H1 (cell line): ENCODE measurements around the gene SMG5. TPM values are rescaled to one million over a fixed set of nuclear protein-coding genes. Genes with fewer than 3 reads are reported as not detected.
A peak's percentile ranks its signal among the peaks of the same experiment; 100 is the strongest.

Experiments
- CTCF ChIA-PET: fragments of 300-600 bp; sonication (Branson Sonifier 250); formaldehyde crosslinking; loops from one replicate; lab custom pipeline; 2021; ENCODE audit not compliant: partially characterized antibody; lab: Charles Lee
- POLR2A ChIA-PET: fragments of 300-600 bp; sonication (Branson Sonifier 250); formaldehyde crosslinking; loops from one replicate; lab custom pipeline; 2021; ENCODE audit warnings: inconsistent platforms; ENCODE audit not compliant: partially characterized antibody; lab: Charles Lee
- DNase-seq, 2 experiments: peaks; one replicate each; pipeline versions ENCODE4 v3.0.0 to v3.0.0-alpha.2; 2010 to 2022; ENCODE audit warnings: low spot score in 2 of 2, low read depth in 1 of 2, mixed read lengths in 1 of 2
- FAIRE-seq: peaks from 2 replicates; lab custom pipeline; 2011; peaks lifted over from hg19 to GRCh38; lab: Jason Lieb, UNC
- H2AFZ ChIP-seq: 2 replicates; pipeline ENCODE4 v1.8.1; 2012; ENCODE audit warnings: low read length, inconsistent platforms
- H2AK5ac ChIP-seq: 2 replicates; pipeline ENCODE4 v1.6.1; 2013; ENCODE audit warnings: low read depth, low read length
- H2BK120ac ChIP-seq: replicated peaks from 2 replicates; pipeline ENCODE3; 2013; ENCODE audit warnings: low read depth, low read length, inconsistent platforms
- H2BK12ac ChIP-seq: 2 replicates; pipeline ENCODE4 v1.6.1; 2013; ENCODE audit warnings: low read depth, low read length
- H2BK15ac ChIP-seq: 2 replicates; pipeline ENCODE4 v1.6.1; 2013; ENCODE audit warnings: low read length
- H2BK20ac ChIP-seq: 2 replicates; pipeline ENCODE4 v1.6.1; 2013; ENCODE audit warnings: low read length
- H2BK5ac ChIP-seq: 2 replicates; pipeline ENCODE4 v1.6.1; 2013; ENCODE audit warnings: low read depth, low read length
- H3K14ac ChIP-seq: 2 replicates; pipeline ENCODE4 v1.6.1; 2013; ENCODE audit warnings: inconsistent platforms; ENCODE audit not compliant: insufficient read length
- H3K18ac ChIP-seq: 2 replicates; pipeline ENCODE4 v1.6.1; 2013; ENCODE audit warnings: low read length; ENCODE audit errors: extremely low read depth
- H3K23ac ChIP-seq: 2 replicates; pipeline ENCODE4 v1.6.1; 2013; ENCODE audit warnings: inconsistent platforms; ENCODE audit not compliant: insufficient read length
- H3K23me2 ChIP-seq: 2 replicates; pipeline ENCODE4 v1.6.1; 2013; ENCODE audit warnings: low read depth, low read length
- H3K27ac ChIP-seq: 2 replicates; pipeline ENCODE4 v1.6.1; 2011; ENCODE audit warnings: low read depth, low read length, inconsistent platforms
- H3K27me3 ChIP-seq, 4 experiments: replicated peaks in 1 of 4; 1 replicate in 1 of 4; 2 replicates in 3 of 4; pipeline versions ENCODE4 v1.6.1 to v1.8.1; 2011 to 2013; ENCODE audit warnings: low read length in 3 of 4, mild to moderate bottlenecking in 3 of 4, inconsistent platforms in 2 of 4, mixed read lengths in 2 of 4, moderate library complexity in 1 of 4; ENCODE audit not compliant: control insufficient read depth in 3 of 4, insufficient read depth in 3 of 4; ENCODE audit errors: extremely low read depth in 1 of 4
- H3K36me3 ChIP-seq, 4 experiments: 2 replicates each; pipeline versions ENCODE4 v1.6.1 to v1.8.1; 2011 to 2013; ENCODE audit warnings: mild to moderate bottlenecking in 4 of 4, low read length in 3 of 4, moderate library complexity in 2 of 4, control low read depth in 1 of 4, inconsistent platforms in 1 of 4; ENCODE audit not compliant: insufficient read depth in 4 of 4, control insufficient read depth in 2 of 4
- H3K4ac ChIP-seq: replicated peaks from 2 replicates; pipeline ENCODE3; 2013; ENCODE audit warnings: low read length, low read depth, mixed read lengths, inconsistent platforms; ENCODE audit not compliant: insufficient read length
- H3K4me1 ChIP-seq, 4 experiments: replicated peaks in 1 of 4; 1 replicate in 1 of 4; 2 replicates in 3 of 4; pipeline versions ENCODE4 v1.6.1 to v1.8.1; 2011 to 2013; ENCODE audit warnings: low read length in 3 of 4, inconsistent platforms in 2 of 4, mixed read lengths in 1 of 4; ENCODE audit not compliant: insufficient read depth in 4 of 4, control insufficient read depth in 3 of 4
- H3K4me2 ChIP-seq, 2 experiments: 2 replicates each; pipeline versions ENCODE4 v1.6.1 to v1.8.1; 2011 to 2013; ENCODE audit warnings: low read depth in 2 of 2, low read length in 2 of 2, control low read depth in 1 of 2, inconsistent platforms in 1 of 2, mild to moderate bottlenecking in 1 of 2; ENCODE audit not compliant: insufficient read depth in 1 of 2
- H3K4me3 ChIP-seq, 4 experiments: fragments of 200-600, 300-600 bp in 1 of 4; sonication (generic), shearing (Covaris generic), sonication (Bioruptor Twin) in 1 of 4; 2 replicates each; pipeline versions ENCODE4 v1.5.1 to v1.8.1; 2011 to 2016; ENCODE audit warnings: low read length in 4 of 4, low read depth in 3 of 4, control low read depth in 2 of 4, inconsistent platforms in 2 of 4, mild to moderate bottlenecking in 2 of 4, mixed read lengths in 1 of 4, moderate library complexity in 1 of 4; ENCODE audit not compliant: insufficient read depth in 2 of 4; ENCODE audit errors: extremely low read depth in 1 of 4
- H3K56ac ChIP-seq: replicated peaks from 2 replicates; pipeline ENCODE3; 2013; ENCODE audit warnings: low read depth, mild to moderate bottlenecking, mixed read lengths, low read length, inconsistent platforms; ENCODE audit not compliant: insufficient read length
- H3K79me1 ChIP-seq: 2 replicates; pipeline ENCODE4 v1.6.1; 2013; ENCODE audit warnings: low read depth, low read length, control low read depth
- H3K79me2 ChIP-seq, 2 experiments: 2 replicates each; pipeline versions ENCODE4 v1.6.1 to v1.8.1; 2012 to 2013; ENCODE audit warnings: low read length in 2 of 2, mild to moderate bottlenecking in 2 of 2, inconsistent platforms in 1 of 2; ENCODE audit not compliant: insufficient read depth in 2 of 2, control insufficient read depth in 1 of 2
- H3K9ac ChIP-seq, 4 experiments: replicated peaks in 1 of 4; 1 replicate in 1 of 4; 2 replicates in 3 of 4; pipeline versions ENCODE4 v1.6.1 to v1.8.1; 2011 to 2013; ENCODE audit warnings: low read depth in 3 of 4, low read length in 3 of 4, control low read depth in 2 of 4, mild to moderate bottlenecking in 2 of 4, moderate library complexity in 2 of 4, inconsistent platforms in 1 of 4; ENCODE audit errors: extremely low read depth in 1 of 4
- H3K9me3 ChIP-seq, 2 experiments: 2 replicates each; pipeline versions ENCODE4 v1.6.1 to v1.8.1; 2012 to 2013; ENCODE audit warnings: mild to moderate bottlenecking in 2 of 2, moderate library complexity in 2 of 2, control low read depth in 1 of 2, inconsistent platforms in 1 of 2, low read depth in 1 of 2, low read length in 1 of 2, mixed read lengths in 1 of 2; ENCODE audit not compliant: insufficient read depth in 2 of 2
- H4K20me1 ChIP-seq, 2 experiments: replicated peaks in 1 of 2; 2 replicates each; pipeline versions ENCODE3 to v1.8.1; 2011 to 2013; ENCODE audit warnings: inconsistent platforms in 2 of 2, low read length in 2 of 2, mild to moderate bottlenecking in 1 of 2; ENCODE audit not compliant: insufficient read depth in 2 of 2, control insufficient read depth in 1 of 2
- H4K5ac ChIP-seq: 2 replicates; pipeline ENCODE4 v1.6.1; 2013; ENCODE audit warnings: low read length, low read depth, mixed read lengths, inconsistent platforms; ENCODE audit not compliant: insufficient read length
- H4K8ac ChIP-seq: 2 replicates; pipeline ENCODE4 v1.8.0; 2013; ENCODE audit warnings: mild to moderate bottlenecking, moderate library complexity, low read length, inconsistent platforms; ENCODE audit not compliant: insufficient read depth; ENCODE audit errors: extremely low read depth
- H4K91ac ChIP-seq: replicated peaks from 2 replicates; pipeline ENCODE3; 2013; ENCODE audit warnings: low read length, mixed read lengths, inconsistent platforms; ENCODE audit not compliant: insufficient read length
- WGBS, 2 experiments: shearing (Covaris generic) in 1 of 2; methylation state at CpG; one replicate each; pipeline versions ENCODE4 v1.1.6 to v1.1.7; 2013 to 2015; ENCODE audit warnings: low lambda C conversion rate in 2 of 2, mixed read lengths in 2 of 2, inconsistent platforms in 1 of 2, low coverage in 1 of 2, missing lambda C conversion rate in 1 of 2; ENCODE audit not compliant: insufficient replicate concordance in 2 of 2, insufficient coverage in 1 of 2, insufficient read length in 1 of 2; ENCODE audit errors: extremely low coverage in 1 of 2, missing lambda C conversion rate in 1 of 2; 5-methylcytosine and 5-hydroxymethylcytosine counted together
- polyA plus RNA-seq, 7 experiments: library from polyadenylated mRNA; depleted of rRNA in 3 of 7; stranded (reverse) in 5 of 7; unstranded in 2 of 7; fragments of >200 nt in 5 of 7; fragments of 200-250 nt in 2 of 7; gene quantifications; 1 replicate in 5 of 7; 2 replicates in 1 of 7; 4 replicates in 1 of 7; pipeline versions ENCODE4 v1.2.1 to v1.2.3, GENCODE V29; 2011 to 2013; ENCODE audit warnings: missing spikeins in 2 of 7, mixed read lengths in 2 of 7
- total RNA-seq: library from RNA; stranded (reverse); fragmentation: NEBNext Ultra II Directional; extraction: Animal tissue kit (Norgen Biotek cat#: 25700); gene quantifications from 2 replicates; pipeline ENCODE4 v1.2.1, GENCODE V29; 2021

Gene SMG5
- total and polyA plus RNA-seq, 2 of the 8 experiments (the other 6 are each of a cell fraction or from before 2014, with no cell fraction given), result 32.7 to 98.0 TPM

GRCh38 chr1:156285437-156285836 lies 2.8 kb upstream of the SMG5 start:
- Histone ChIP-seq H3K4me1 (peaks cover 0 to 10% (median 3%) of the 10 kb centered on the region in 4 experiments; a peak in 2 of 7 replicates), H3K18ac (no peak overlapping the region), H3K9ac (no peak overlapping the region), H3K23me2 (peaks cover 13% of the 10 kb centered on the region), H3K4ac (no peak overlapping the region), H3K36me3 (no peaks in the 10 kb centered on the region), H2BK12ac (no peak overlapping the region), H4K20me1 (peaks cover 0 to 5% of the 10 kb centered on the region in 2 experiments), H2AFZ (no peak overlapping the region), H2BK5ac (no peak overlapping the region), H2BK15ac (no peak overlapping the region), H4K5ac (no peak overlapping the region), H3K27me3 (no peaks in the 10 kb centered on the region), H3K79me2 (peaks cover 12 to 18% of the 10 kb centered on the region in 2 experiments), H3K23ac (no peak overlapping the region), H4K91ac (no peak overlapping the region), H3K4me2 (no peak overlapping the region), H3K14ac (no peak overlapping the region), H3K27ac (no peak overlapping the region), H2AK5ac (no peak overlapping the region), H3K56ac (no peak overlapping the region), H2BK120ac (no peak overlapping the region), H3K4me3 (no peak overlapping the region), H2BK20ac (no peak overlapping the region), H3K79me1 (0 out of 2 replicates have a peak, but pooled peaks cover 3% of the 10 kb centered on the region), H3K9me3 (no peaks in the 10 kb centered on the region), H4K8ac (peak overlapping the region; percentile 53; the same call in 1 of the 2 replicates)
- DNase-seq (no peak), FAIRE-seq (no peak)
- ChIA-PET POLR2A (interaction anchor here (0.6 to 17.4 kb wide), 7 partner anchors 16 to 364 kb away, joined by 3 to 221 read pairs (median 3); partner anchors contain the start of genes BGLAP, GLMP, PAQR6 and PMF1), CTCF (interaction anchor here (0.7 to 0.9 kb wide), 3 partner anchors 35 to 170 kb away, joined by 3 to 5 read pairs (median 3); no protein-coding TSS in a partner anchor)
- 89% methylated on average over 21 of the region's 21 CpGs; no CpG with 5 or more reads in 1 of the 2 experiments for WGBS, 2 experiments
